Neuron (in vitro differentiated cells): ENCODE results near the gene SNAP25.

Experiments used
- H2AFZ ChIP-seq: one replicate; pipeline ENCODE4 v1.6.1; 2013; ENCODE audit warnings: low read depth, mild to moderate bottlenecking, inconsistent platforms, low read length, moderate library complexity
- H3K27me3 ChIP-seq: one replicate; pipeline ENCODE4 v1.6.1; 2013; ENCODE audit warnings: low read length; ENCODE audit not compliant: insufficient read depth
- H3K36me3 ChIP-seq: one replicate; pipeline ENCODE4 v1.6.1; 2013; ENCODE audit warnings: low read length; ENCODE audit not compliant: insufficient read depth
- H3K4me1 ChIP-seq: one replicate; pipeline ENCODE4 v1.6.1; 2013; ENCODE audit warnings: low read length; ENCODE audit not compliant: insufficient read depth
- H3K4me3 ChIP-seq: 2 replicates; pipeline ENCODE4 v1.5.1; 2013; ENCODE audit warnings: mild to moderate bottlenecking, low read length, moderate library complexity
- H3K9me3 ChIP-seq: one replicate; pipeline ENCODE4 v1.6.1; 2013; ENCODE audit warnings: low read length

The SNAP25 gene

GRCh38 chr20:10347086-10347880 is 128.7 kb downstream of the SNAP25 start:
- no peaks in the 10 kb centered on the region for H3K36me3 ChIP-seq
- no peak overlapping the region for H2AFZ ChIP-seq

DNA sequence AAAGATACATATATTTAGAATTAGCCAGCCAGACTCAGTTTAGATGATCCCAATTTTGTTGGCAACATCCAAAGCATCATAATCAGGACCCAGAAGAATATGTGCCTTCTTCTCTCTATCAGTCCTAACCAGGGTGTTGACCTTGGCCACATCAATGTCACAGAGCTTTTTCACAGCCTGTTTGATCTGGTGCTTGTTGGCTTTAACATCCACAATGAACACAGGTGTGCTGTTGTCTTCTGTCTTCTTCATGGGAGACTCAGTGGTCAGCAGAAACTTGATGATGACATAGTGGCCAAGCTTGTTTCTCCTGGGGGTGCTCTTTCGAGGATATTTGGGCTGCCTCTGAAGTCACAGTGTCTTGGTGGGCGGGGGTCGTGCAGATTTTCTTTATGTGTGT is 130.5 kb downstream of the SNAP25 start:
- H3K27me3 ChIP-seq, result no peaks in the 10 kb centered on the region
- peaks cover 14% of the 10 kb centered on the region for H3K4me1 ChIP-seq
- no peaks in the 10 kb centered on the region for H3K9me3 ChIP-seq
- H3K36me3 ChIP-seq, result no peaks in the 10 kb centered on the region
- no peak overlapping the region for H2AFZ ChIP-seq
- no peak overlapping the region for H3K4me3 ChIP-seq

More at GRCh38 chr20:10347086-10347880, 128.7 kb downstream of the SNAP25 start:
- H3K4me3 ChIP-seq, result no peak overlapping the region
- H3K27me3 ChIP-seq, result no peaks in the 10 kb centered on the region
- H3K4me1 ChIP-seq, result peaks cover under 1% of the 10 kb centered on the region
- peaks cover under 1% of the 10 kb centered on the region for H3K9me3 ChIP-seq

DNA sequence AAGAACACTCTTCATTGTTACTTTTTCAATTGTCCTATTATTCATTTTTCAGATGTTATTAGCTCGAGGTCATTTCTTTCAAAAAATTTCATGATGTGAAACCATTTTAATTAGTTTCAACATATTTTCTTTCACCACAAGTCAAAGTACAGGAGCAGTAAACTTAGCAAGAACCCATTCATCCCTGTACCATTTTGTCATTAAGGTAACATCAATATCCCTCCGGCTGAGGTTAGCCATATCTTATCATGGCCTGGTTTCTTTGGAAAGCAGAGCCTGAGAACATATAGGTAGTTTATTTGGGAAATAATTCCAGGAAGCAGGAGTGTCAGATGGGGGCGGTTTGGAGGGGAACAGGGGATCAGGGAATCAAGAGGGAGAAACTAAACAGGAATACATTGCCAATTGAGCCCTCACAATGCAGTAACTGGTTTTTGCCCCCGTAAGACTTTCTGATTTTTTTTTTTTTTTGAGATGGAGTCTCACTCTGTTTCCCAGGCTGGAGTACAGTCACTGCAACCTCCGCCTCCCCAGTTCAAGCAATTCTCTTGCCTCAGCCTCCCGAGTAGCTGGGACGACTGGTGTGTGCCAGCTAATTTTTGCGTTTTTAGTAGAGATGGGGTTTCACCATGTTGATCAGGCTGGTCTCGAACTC is 131.7 kb downstream of the SNAP25 start:
- H3K4me1 ChIP-seq, result peaks cover 14% of the 10 kb centered on the region
- no peaks in the 10 kb centered on the region for H3K27me3 ChIP-seq
- no peaks in the 10 kb centered on the region for H3K36me3 ChIP-seq
- no peak overlapping the region for H2AFZ ChIP-seq
- no peak overlapping the region for H3K4me3 ChIP-seq
- H3K9me3 ChIP-seq, result no peaks in the 10 kb centered on the region

- peaks cover 14% of the 10 kb centered on the region for H3K4me1 ChIP-seq
- H3K4me3 ChIP-seq, result no peak overlapping the region
- H3K36me3 ChIP-seq, result no peaks in the 10 kb centered on the region
- H3K27me3 ChIP-seq, result no peaks in the 10 kb centered on the region
- no peaks in the 10 kb centered on the region for H3K9me3 ChIP-seq
- H2AFZ ChIP-seq, result no peak overlapping the region
Measured at GRCh38 chr20:10352934-10353824, 134.5 kb downstream of the SNAP25 start.

- no peak overlapping the region for H3K4me3 ChIP-seq
Measured at GRCh38 chr20:10356628-10357027, 138.0 kb downstream of the SNAP25 start.

More at GRCh38 chr20:10356628-10357027, 138.0 kb downstream of the SNAP25 start:
- Histone ChIP-seq H3K9me3 (no peaks in the 10 kb centered on the region), H2AFZ (no peak overlapping the region), H3K4me1 (peaks cover 14% of the 10 kb centered on the region), H3K27me3 (no peaks in the 10 kb centered on the region), H3K36me3 (no peaks in the 10 kb centered on the region)
